H1 (cell line): Measurements from ENCODE around the gene HTD2. TPM values are rescaled to one million over a fixed set of nuclear protein-coding genes. Genes with fewer than 3 reads are reported as not detected.
A peak's percentile ranks its signal among the peaks of the same experiment; 100 is the strongest.

Experiments used
- ATF3 ChIP-seq: IDR thresholded peaks from 2 replicates; pipeline ENCODE4 v1.6.1; 2011; ENCODE audit warnings: low read depth, mild to moderate bottlenecking, low read length; ENCODE audit not compliant: insufficient read depth
- CHD2 ChIP-seq: IDR thresholded peaks from 2 replicates; pipeline ENCODE4 v1.6.1; 2012; ENCODE audit warnings: low read length, improper control_type of control experiment
- CTBP2 ChIP-seq: IDR thresholded peaks from 2 replicates; pipeline ENCODE4 v1.7.0; 2011; ENCODE audit warnings: borderline replicate concordance, mild to moderate bottlenecking, moderate library complexity, mixed read lengths, low read length; ENCODE audit not compliant: insufficient read depth, insufficient read length
- GTF2F1 ChIP-seq: IDR thresholded peaks from 2 replicates; pipeline ENCODE4 v1.6.1; 2012; ENCODE audit warnings: low read depth, low read length, improper control_type of control experiment, borderline replicate concordance
- JUN ChIP-seq: IDR thresholded peaks from 2 replicates; pipeline ENCODE4 v1.6.1; 2011; ENCODE audit warnings: low read depth, mild to moderate bottlenecking, improper control_type of control experiment, low read length
- JUND ChIP-seq: IDR thresholded peaks from 2 replicates; pipeline ENCODE4 v1.6.1; 2011; ENCODE audit warnings: mild to moderate bottlenecking, improper control_type of control experiment, low read length
- KDM4A ChIP-seq: IDR thresholded peaks from one replicate; pipeline ENCODE4 v1.7.1; 2012; ENCODE audit warnings: low read depth, mild to moderate bottlenecking, moderate library complexity, low read length, inconsistent platforms; ENCODE audit not compliant: severe bottlenecking
- NANOG ChIP-seq: IDR thresholded peaks from 2 replicates; pipeline ENCODE4 v1.6.1; 2011; ENCODE audit warnings: low read length, low read depth, mild to moderate bottlenecking, inconsistent platforms; ENCODE audit not compliant: insufficient read depth, poor library complexity, severe bottlenecking
- POLR2A ChIP-seq, 2 experiments: IDR thresholded peaks; 1 replicate in 1 of 2; 2 replicates in 1 of 2; pipeline ENCODE4 v1.6.1; 2011; ENCODE audit warnings: low read depth in 2 of 2, low read length in 2 of 2, mild to moderate bottlenecking in 2 of 2; ENCODE audit errors: control extremely low read depth in 1 of 2
- RFX5 ChIP-seq: IDR thresholded peaks from 2 replicates; pipeline ENCODE4 v1.6.1; 2011; ENCODE audit warnings: low read depth, low read length, improper control_type of control experiment, borderline replicate concordance
- RXRA ChIP-seq: IDR thresholded peaks from 2 replicates; pipeline ENCODE4 v1.6.1; 2011; ENCODE audit warnings: low read depth, mild to moderate bottlenecking, low read length, moderate library complexity; ENCODE audit not compliant: insufficient read depth
- SIX5 ChIP-seq: IDR thresholded peaks from 2 replicates; pipeline ENCODE4 v1.6.1; 2011; ENCODE audit warnings: mild to moderate bottlenecking, low read depth, low read length
- polyA plus RNA-seq, 7 experiments: library from polyadenylated mRNA; depleted of rRNA in 3 of 7; stranded (reverse) in 5 of 7; unstranded in 2 of 7; fragments of >200 nt in 5 of 7; fragments of 200-250 nt in 2 of 7; gene quantifications; 1 replicate in 5 of 7; 2 replicates in 1 of 7; 4 replicates in 1 of 7; pipeline versions ENCODE4 v1.2.1 to v1.2.3, GENCODE V29; 2011 to 2013; ENCODE audit warnings: missing spikeins in 2 of 7, mixed read lengths in 2 of 7
- total RNA-seq: library from RNA; stranded (reverse); fragmentation: NEBNext Ultra II Directional; extraction: Animal tissue kit (Norgen Biotek cat#: 25700); gene quantifications from 2 replicates; pipeline ENCODE4 v1.2.1, GENCODE V29; 2021
- TF ChIP-seq, protein P1 (sequence below): IDR thresholded peaks from 2 replicates; pipeline ENCODE4 v1.6.1; 2012; ENCODE audit warnings: inconsistent platforms
- TF ChIP-seq, protein P2 (sequence below): IDR thresholded peaks from 2 replicates; pipeline ENCODE4 v1.6.1; 2011; ENCODE audit warnings: low read length, improper control_type of control experiment

The HTD2 gene
- total and polyA plus RNA-seq, 2 of the 8 experiments (the other 6 are each of a cell fraction or from before 2014, with no cell fraction given) = 8.8 to 10.8 TPM

DNA sequence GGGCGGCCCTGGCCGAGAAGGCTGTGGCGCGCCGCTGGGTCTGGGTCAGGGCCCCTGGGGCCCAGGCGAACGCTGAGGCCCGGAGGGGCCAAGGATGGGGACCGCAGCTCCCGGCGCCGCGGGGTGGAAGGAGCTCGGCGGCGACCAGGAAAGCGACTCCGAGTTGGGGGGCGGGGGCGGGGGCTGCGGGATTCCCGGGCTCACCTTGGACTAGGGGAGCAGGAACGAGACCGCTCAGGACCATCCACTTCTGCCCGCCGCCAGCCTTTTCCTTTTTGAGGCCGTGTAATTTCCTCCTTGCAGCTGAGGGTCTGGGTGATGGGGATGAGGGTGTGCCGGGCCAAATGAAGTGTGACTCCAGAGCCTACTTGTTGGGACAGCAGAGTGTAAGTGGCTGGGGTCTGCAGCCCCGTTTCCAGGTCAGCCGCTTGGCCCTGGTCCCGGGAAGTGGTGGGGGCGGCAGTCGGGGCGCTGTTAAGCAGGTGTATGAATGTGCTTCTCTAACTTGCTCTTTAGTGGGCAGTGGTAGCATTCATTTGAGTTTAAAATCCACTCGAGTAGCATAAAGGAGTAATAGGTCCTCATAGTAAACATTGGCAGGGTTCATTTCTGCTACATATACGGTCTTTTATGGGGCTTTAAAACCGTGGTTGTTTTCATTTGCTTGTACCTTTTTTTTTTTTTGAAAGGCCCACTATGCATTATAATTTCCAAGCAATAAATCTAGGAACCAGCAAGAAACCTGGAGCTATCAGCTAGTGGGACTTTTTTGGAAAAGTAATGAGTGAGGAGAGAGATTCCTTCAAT is 27.1 kb downstream of the HTD2 start (continued):
- TF ChIP-seq KDM4A (peak; percentile 46), NANOG (no peak), ATF3 (no peak), JUND (no peak), POLR2A (IDR thresholded peaks at IDR 0.05; ENCODE audit: control extremely low read depth in 1 of 2, low read depth in 2 of 2, low read length in 2 of 2) (no peak), RFX5 (no peak), CHD2 (no peak), SIX5 (no peak), GTF2F1 (no peak), RXRA (no peak), JUN (no peak), CTBP2 (no peak)
- TF ChIP-seq, protein P1, sequence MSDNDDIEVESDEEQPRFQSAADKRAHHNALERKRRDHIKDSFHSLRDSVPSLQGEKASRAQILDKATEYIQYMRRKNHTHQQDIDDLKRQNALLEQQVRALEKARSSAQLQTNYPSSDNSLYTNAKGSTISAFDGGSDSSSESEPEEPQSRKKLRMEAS = no peak
- TF ChIP-seq, protein P2, sequence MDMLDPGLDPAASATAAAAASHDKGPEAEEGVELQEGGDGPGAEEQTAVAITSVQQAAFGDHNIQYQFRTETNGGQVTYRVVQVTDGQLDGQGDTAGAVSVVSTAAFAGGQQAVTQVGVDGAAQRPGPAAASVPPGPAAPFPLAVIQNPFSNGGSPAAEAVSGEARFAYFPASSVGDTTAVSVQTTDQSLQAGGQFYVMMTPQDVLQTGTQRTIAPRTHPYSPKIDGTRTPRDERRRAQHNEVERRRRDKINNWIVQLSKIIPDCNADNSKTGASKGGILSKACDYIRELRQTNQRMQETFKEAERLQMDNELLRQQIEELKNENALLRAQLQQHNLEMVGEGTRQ = no peak
- TF ChIP-seq, all 59 proteins: peak for 4
